HAP-1 (cell line): Measurements from ENCODE around the gene KRTAP20-4.

Experiments
- DNase-seq, 2 experiments: peaks; one replicate each; pipeline ENCODE4 v3.0.0-alpha.2; 2016 to 2020; ENCODE audit warnings: low spot score in 2 of 2
- H3K27me3 ChIP-seq: fragments of 250-450 bp; sonication (Bioruptor Pico); 2 replicates; pipeline ENCODE4 v1.5.1; 2020; ENCODE audit warnings: low read depth, mild to moderate bottlenecking, moderate library complexity
- H3K36me3 ChIP-seq: fragments of 250-450 bp; sonication (Bioruptor Pico); replicated peaks from 2 replicates; pipeline ENCODE4 v1.5.1; 2020; ENCODE audit warnings: mild to moderate bottlenecking
- H3K4me1 ChIP-seq: fragments of 250-450 bp; sonication (Bioruptor Pico); 2 replicates; pipeline ENCODE4 v1.5.1; 2020; ENCODE audit warnings: mild to moderate bottlenecking
- H3K4me3 ChIP-seq: fragments of 250-450 bp; sonication (Bioruptor Pico); 2 replicates; pipeline ENCODE4 v1.5.1; 2020; ENCODE audit warnings: mild to moderate bottlenecking, moderate library complexity
- H3K9me3 ChIP-seq: fragments of 250-450 bp; sonication (Bioruptor Pico); 2 replicates; pipeline ENCODE4 v1.5.1; 2020; ENCODE audit warnings: mild to moderate bottlenecking, moderate library complexity
- in situ Hi-C: fragments of 300-500 bp; cut with MboI; formaldehyde crosslinking; loops from 3 replicates; pipeline ENCODE4 v1.14.3; 2020; ENCODE audit warnings: low sequenced_read_pairs, inconsistent platforms, mixed read lengths

The KRTAP20-4 gene

DNA sequence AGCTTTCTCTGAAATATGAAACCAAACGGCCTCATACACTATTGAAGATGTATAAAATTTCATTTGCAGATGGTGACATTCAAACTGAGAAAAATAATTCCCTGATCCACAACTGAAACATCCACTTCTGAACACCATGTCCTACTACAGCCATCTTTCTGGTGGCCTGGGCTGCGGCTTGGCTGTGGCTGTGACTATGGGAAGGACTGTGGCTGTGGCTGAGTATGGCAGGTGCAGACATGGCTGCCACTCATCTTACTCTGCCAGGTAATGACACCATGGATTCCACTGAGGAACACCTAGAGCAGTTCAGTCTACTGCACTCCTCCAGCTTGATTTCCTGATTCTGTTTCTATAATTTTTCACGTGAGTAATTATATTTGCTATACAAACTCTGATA, at the start of gene KRTAP20-4:
KRTAP20-4 (plus strand) TSS at position 106 of the 400 bp plus-strand sequence.
- Histone ChIP-seq H3K36me3 (no peaks in the 10 kb centered on the region), H3K9me3 (no peaks in the 10 kb centered on the region; the same call in 1 of the 2 replicates), H3K4me3 (no peak within 1 kb of the TSS), H3K27me3 (no peaks in the 10 kb centered on the region), H3K4me1 (no peaks in the 10 kb centered on the region)
- DNase-seq, result no peak
- in situ Hi-C loops, result no loop called here

DNA sequence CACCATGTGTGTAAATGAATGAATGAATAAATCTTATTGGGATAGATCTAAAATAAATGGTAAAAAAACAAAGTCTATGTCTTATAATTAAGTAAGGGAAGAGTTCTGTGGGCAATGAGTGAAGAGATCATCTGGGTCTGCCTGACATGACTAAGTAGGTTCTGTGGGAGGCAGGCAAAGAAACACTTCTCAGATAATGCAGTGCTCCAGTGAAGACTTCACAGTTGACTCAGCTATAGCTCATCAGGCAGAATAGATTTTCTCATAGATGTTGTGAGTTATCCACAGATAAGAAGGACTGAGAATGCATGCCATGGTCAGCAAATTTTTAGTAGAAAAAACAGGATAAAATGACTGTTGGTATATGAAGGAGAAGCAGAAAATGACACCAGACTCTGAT, 42.7 kb upstream of the KRTAP20-4 start:
- DNase-seq, result no peak
- Histone ChIP-seq H3K36me3 (no peaks in the 10 kb centered on the region), H3K9me3 (no peaks in the 10 kb centered on the region; the same call in 1 of the 2 replicates), H3K4me1 (no peaks in the 10 kb centered on the region), H3K27me3 (no peaks in the 10 kb centered on the region), H3K4me3 (no peak overlapping the region)
- in situ Hi-C loops, result no loop called here

DNA sequence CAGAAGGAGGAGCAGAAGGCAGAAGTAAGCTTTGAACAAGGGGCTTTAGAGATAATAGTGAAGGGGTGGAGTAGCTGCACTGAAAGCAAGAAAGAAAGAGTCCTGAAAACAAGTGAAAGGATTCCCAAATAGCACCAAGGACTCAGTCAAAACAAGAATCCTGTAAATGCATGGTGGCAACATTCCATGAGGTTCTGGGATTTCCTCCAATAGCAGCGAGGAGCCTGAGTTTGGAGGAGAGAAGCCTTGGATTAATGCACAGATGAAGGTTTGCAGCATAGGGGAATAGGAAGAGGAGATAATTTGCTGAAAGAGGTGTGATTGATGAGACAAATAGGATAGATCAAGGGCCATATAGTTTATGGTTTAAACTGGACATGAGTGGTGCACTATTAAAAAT, 41.1 kb upstream of the KRTAP20-4 start:
- H3K4me3 ChIP-seq, result no peak overlapping the region
- H3K36me3 ChIP-seq, result no peaks in the 10 kb centered on the region
- H3K27me3 ChIP-seq, result no peaks in the 10 kb centered on the region
- no peaks in the 10 kb centered on the region; the same call in 1 of the 2 replicates for H3K9me3 ChIP-seq
- no peak for DNase-seq
- H3K4me1 ChIP-seq, result no peaks in the 10 kb centered on the region
- in situ Hi-C loops, result no loop called here

DNA sequence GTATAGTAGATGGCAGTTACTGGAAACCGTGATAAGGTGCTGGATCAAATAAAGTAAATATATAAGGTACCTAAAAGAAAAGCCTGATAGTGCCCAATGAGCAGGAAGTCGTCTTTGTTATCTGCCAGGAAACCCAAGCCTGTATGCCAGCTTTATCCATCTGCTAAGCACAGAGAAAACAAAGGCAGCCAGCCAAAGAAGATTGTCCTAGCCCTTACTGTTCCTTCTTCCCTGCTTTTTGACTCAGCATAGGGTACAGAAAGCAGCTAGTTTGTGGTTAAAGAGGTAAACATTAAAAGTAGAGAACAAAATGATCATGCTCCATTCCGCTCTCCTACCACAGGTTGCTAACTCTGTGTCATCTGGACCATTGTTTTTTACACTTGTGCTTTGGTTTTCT, 40.3 kb upstream of the KRTAP20-4 start:
- DNase-seq, result no peak
- no peaks in the 10 kb centered on the region for H3K27me3 ChIP-seq
- H3K4me3 ChIP-seq, result no peak overlapping the region

DNA sequence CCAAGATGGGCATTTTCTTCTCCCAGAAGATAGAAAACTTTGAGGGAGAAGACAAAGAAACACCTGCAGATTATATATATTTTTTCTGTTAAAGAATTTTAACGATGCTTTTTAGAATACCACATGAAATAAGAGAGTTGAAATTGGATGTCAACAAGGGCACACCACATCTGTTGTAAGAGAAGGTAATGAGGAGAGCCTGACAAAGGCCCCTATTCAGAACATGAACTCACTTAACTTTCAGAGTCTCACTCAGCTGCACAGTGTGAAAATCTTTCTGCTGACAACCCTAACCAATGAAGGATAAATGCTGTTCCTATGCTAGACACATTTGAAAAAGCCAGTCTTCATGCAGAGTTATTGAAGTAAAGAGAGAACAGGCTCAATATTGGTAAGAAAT, 37.6 kb upstream of the KRTAP20-4 start:
- no peaks in the 10 kb centered on the region for H3K27me3 ChIP-seq
- no peaks in the 10 kb centered on the region for H3K4me1 ChIP-seq
- in situ Hi-C loops, result no loop called here
- DNase-seq, result no peak
- no peak overlapping the region for H3K4me3 ChIP-seq
- H3K9me3 ChIP-seq, result 0 out of 2 replicates have a peak, but pooled peaks cover 2% of the 10 kb centered on the region
- H3K36me3 ChIP-seq, result no peaks in the 10 kb centered on the region

More for the DNA sequence above, 40.3 kb upstream of the KRTAP20-4 start:
- H3K9me3 ChIP-seq, result no peaks in the 10 kb centered on the region; the same call in 1 of the 2 replicates
- H3K4me1 ChIP-seq, result no peaks in the 10 kb centered on the region
- in situ Hi-C loops, result no loop called here
- H3K36me3 ChIP-seq, result no peaks in the 10 kb centered on the region

DNA sequence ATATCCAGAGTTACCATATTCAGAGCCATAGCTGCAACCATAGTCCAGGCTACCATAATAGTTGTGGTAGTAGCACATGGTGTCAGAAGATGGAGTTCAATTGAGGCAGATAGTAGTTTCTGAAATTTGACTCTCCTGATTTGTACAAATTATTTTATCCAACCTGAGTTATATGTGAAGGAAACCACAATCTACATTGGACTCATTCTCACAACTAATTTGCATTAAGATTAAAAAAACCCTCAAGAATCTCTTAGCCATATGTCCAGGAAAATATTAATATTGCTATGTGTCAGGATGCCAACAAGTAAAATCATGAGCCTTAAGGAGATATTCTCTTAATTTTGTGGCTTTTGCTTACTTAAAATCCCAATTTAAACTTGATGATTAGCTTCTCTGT, 30.1 kb upstream of the KRTAP20-4 start, which contains the start of gene KRTAP22-2:
KRTAP22-2 (minus strand) TSS at position 101 of the 400 bp plus-strand sequence.
- Histone ChIP-seq H3K4me3 (no peak within 1 kb of the TSS), H3K36me3 (no peaks in the 10 kb centered on the region), H3K4me1 (no peaks in the 10 kb centered on the region), H3K27me3 (no peaks in the 10 kb centered on the region), H3K9me3 (0 out of 2 replicates have a peak, but pooled peaks cover 2% of the 10 kb centered on the region)
- in situ Hi-C loops, result no loop called here
- no peak for DNase-seq

GRCh38 chr21:30592140-30592539, 28.3 kb upstream of the KRTAP20-4 start, which contains the start of gene KRTAP6-3:
Gene KRTAP6-3, plus strand, starts transcription at chr21:30592440. Its CDS starts 6 bp downstream, at chr21:30592446.
- no peaks in the 10 kb centered on the region for H3K36me3 ChIP-seq
- in situ Hi-C loops, result no loop called here

GRCh38 chr21:30598802-30599201, 21.6 kb upstream of the KRTAP20-4 start, which contains the start of gene KRTAP6-2:
Gene KRTAP6-2, minus strand, starts transcription at chr21:30598902. Its CDS starts 28 bp downstream, at chr21:30598874.
- in situ Hi-C loops, result no loop called here
- peaks cover 4% of the 10 kb centered on the region; the same call in 1 of the 2 replicates for H3K9me3 ChIP-seq
- no peaks in the 10 kb centered on the region for H3K36me3 ChIP-seq
- H3K4me3 ChIP-seq, result no peak within 1 kb of the TSS
- no peaks in the 10 kb centered on the region for H3K4me1 ChIP-seq
- no peak for DNase-seq
- no peaks in the 10 kb centered on the region for H3K27me3 ChIP-seq

More at GRCh38 chr21:30592140-30592539, 28.3 kb upstream of the KRTAP20-4 start, which contains the start of gene KRTAP6-3:
- Histone ChIP-seq H3K4me3 (no peak within 1 kb of the TSS), H3K9me3 (no peaks in the 10 kb centered on the region), H3K27me3 (no peaks in the 10 kb centered on the region), H3K4me1 (no peaks in the 10 kb centered on the region)
- no peak for DNase-seq

- in situ Hi-C loops, result no loop called here
- no peak for DNase-seq
- H3K27me3 ChIP-seq, result no peaks in the 10 kb centered on the region
- H3K9me3 ChIP-seq, result peaks cover 4% of the 10 kb centered on the region; the same call in 1 of the 2 replicates
- no peaks in the 10 kb centered on the region for H3K36me3 ChIP-seq
- H3K4me3 ChIP-seq, result no peak within 1 kb of the TSS
- no peaks in the 10 kb centered on the region for H3K4me1 ChIP-seq
Observed at GRCh38 chr21:30600787-30601186, 19.6 kb upstream of the KRTAP20-4 start, which contains the start of gene KRTAP22-1. Gene KRTAP22-1, plus strand, starts transcription at chr21:30601087.

GRCh38 chr21:30605968-30606367, 14.5 kb upstream of the KRTAP20-4 start:
- Histone ChIP-seq H3K4me3 (no peak overlapping the region), H3K9me3 (peaks cover 4% of the 10 kb centered on the region; the same call in 1 of the 2 replicates), H3K36me3 (no peaks in the 10 kb centered on the region), H3K4me1 (no peaks in the 10 kb centered on the region), H3K27me3 (no peaks in the 10 kb centered on the region)
- in situ Hi-C loops, result no loop called here
- DNase-seq, result no peak

- no peaks in the 10 kb centered on the region for H3K36me3 ChIP-seq
- H3K9me3 ChIP-seq, result no peaks in the 10 kb centered on the region
- in situ Hi-C loops, result no loop called here
- no peaks in the 10 kb centered on the region for H3K4me1 ChIP-seq
- no peak overlapping the region for H3K4me3 ChIP-seq
- no peak for DNase-seq
- H3K27me3 ChIP-seq, result no peaks in the 10 kb centered on the region
Observed at GRCh38 chr21:30612132-30612531, 8.3 kb upstream of the KRTAP20-4 start.

DNA sequence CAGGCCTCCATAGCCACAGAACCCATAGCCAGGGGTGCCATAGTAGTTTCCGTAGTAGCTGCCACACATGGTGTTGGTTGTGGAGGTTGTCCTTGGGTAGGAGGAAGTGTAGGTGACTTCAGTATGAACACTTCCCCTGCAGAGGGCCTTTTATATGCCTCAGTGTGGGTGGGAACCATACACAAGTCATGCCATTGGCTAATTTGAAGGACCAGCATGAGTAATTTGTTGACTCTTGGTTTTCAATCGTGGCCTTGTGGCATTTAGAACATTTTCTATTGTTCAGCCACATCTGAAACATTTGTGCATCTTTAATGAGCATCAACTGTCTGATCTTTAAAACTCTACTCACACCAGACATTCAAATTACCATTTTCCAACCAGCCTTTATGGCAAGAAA, 6.6 kb upstream of the KRTAP20-4 start, which contains the start of gene KRTAP6-1:
KRTAP6-1 (minus strand) TSS at position 95 of the 400 bp plus-strand sequence; CDS start at position 69, 26 bp downstream.
- in situ Hi-C loops, result no loop called here
- Histone ChIP-seq H3K4me3 (no peak within 1 kb of the TSS), H3K9me3 (no peaks in the 10 kb centered on the region), H3K27me3 (no peaks in the 10 kb centered on the region), H3K4me1 (no peaks in the 10 kb centered on the region), H3K36me3 (no peaks in the 10 kb centered on the region)
- no peak for DNase-seq

DNA sequence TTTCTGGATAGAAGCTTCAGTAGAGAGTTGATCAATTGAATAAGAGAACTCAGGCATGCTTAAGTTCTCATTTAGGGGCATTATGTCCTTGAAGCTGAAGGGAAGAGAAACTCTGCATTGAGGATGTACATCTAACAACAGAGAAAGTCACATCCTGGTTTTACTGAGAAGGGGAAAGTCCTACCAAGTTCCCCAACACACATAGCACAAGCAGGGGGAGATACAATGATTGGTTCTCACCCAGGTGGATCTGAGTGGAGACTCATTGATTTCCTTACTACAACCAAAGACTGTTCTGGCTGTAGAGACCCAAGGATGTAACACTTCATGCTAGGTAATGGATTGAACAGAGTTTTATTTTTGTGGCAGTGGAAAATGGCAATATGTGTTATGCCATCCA, 5.2 kb upstream of the KRTAP20-4 start:
- H3K4me3 ChIP-seq, result no peak overlapping the region
- in situ Hi-C loops, result no loop called here
- no peaks in the 10 kb centered on the region for H3K9me3 ChIP-seq
- H3K36me3 ChIP-seq, result no peaks in the 10 kb centered on the region
- H3K4me1 ChIP-seq, result no peaks in the 10 kb centered on the region
- no peak for DNase-seq
- H3K27me3 ChIP-seq, result no peaks in the 10 kb centered on the region

DNA sequence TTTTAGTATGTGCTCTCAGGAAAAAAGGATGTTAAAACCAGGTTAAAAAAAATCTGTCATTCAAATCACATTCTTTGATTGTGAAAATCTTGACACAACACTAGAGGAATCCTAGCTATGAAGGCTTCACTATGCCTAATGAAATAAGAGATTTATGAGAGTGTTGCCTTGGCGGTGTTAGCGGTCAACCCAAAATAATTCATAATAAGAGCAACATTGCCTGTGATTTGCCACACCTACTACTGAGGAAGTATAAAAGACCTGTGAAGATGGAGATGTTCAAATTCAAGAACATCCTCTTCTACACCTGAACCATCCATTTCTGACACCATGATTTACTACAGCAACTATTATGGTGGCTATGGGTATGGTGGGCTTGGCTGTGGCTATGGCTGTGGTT, 4.3 kb upstream of the KRTAP20-4 start, which contains the start of gene KRTAP20-1:
KRTAP20-1 (plus strand) TSS at position 301 of the 400 bp plus-strand sequence; CDS start at position 331, 30 bp downstream.
- Histone ChIP-seq H3K4me1 (no peaks in the 10 kb centered on the region), H3K36me3 (no peaks in the 10 kb centered on the region), H3K9me3 (no peaks in the 10 kb centered on the region), H3K27me3 (no peaks in the 10 kb centered on the region), H3K4me3 (no peak within 1 kb of the TSS)
- DNase-seq, result no peak
- in situ Hi-C loops, result no loop called here
